Stomach smooth muscle (tissue), 2 donors: ENCODE measurements around the gene FLNC.

ENCODE experiments used
- H3K27ac ChIP-seq: one replicate; pipeline ENCODE4 v1.7.0; 2013; ENCODE audit warnings: mild to moderate bottlenecking, low read length, inconsistent platforms
- H3K27me3 ChIP-seq, 2 donors: one replicate each; pipeline ENCODE4 v1.7.0; 2013; ENCODE audit warnings: low read length in 2 of 2; ENCODE audit not compliant: insufficient read depth in 2 of 2, control insufficient read depth in 1 of 2
- H3K36me3 ChIP-seq, 2 donors: one replicate each; pipeline ENCODE4 v1.7.0; 2013; ENCODE audit warnings: low read length in 2 of 2; ENCODE audit not compliant: control insufficient read depth in 2 of 2, insufficient read depth in 2 of 2
- H3K4me1 ChIP-seq: one replicate; pipeline ENCODE4 v1.7.0; 2013; ENCODE audit warnings: low read length; ENCODE audit not compliant: control insufficient read depth, insufficient read depth
- H3K4me3 ChIP-seq, 2 donors: one replicate each; pipeline ENCODE4 v1.7.0; 2013; ENCODE audit warnings: low read length in 2 of 2
- H3K9ac ChIP-seq, 2 donors: one replicate each; pipeline ENCODE4 v1.7.0; 2013; ENCODE audit warnings: low read length in 2 of 2, mild to moderate bottlenecking in 1 of 2
- H3K9me3 ChIP-seq, 2 donors: one replicate each; pipeline ENCODE4 v1.7.0; 2013; ENCODE audit warnings: low read length in 2 of 2; ENCODE audit not compliant: control insufficient read depth in 2 of 2
- donor health status: healthy.
- donor health status: Pancreatic carcinoma.

Gene FLNC

DNA sequence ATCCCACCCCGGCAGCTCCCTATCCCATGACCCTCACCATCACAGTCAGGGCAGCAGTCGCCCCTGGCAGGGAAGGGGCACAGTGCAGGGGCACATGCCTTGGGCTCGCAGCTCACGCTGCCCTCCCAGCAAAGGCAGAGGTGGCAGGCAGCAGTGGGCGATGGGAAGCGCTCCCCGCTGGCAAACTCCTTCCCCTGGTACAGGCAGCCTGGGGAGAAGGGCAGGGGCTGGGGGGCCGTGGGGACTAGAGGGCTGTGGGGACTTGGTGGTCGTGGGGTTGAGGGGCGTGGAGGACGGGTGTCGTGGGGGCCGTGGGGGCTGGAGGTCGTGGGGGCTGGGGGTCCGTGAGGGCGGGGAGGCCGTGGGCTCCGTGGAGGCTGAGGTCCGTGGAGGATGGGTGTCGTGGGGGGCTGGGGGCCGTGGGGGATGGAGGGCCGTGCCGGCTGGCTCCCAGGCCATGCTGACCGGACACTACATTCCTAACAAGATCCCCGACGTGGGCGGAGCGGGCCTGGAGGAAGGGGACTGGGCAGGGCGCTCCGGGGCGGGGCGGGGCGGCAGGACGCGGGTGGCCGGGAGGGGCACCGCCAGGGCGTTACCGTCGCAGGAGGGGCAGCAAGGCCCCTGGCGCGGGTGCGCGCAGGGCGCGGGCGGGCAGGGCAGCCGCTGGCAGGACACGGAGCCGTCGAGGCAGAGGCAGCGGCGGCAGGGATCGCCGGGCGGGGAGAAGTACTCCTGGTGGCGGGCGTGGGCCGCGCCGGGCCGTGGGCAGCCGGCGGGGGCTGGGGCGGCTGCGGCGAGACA lies 60.3 kb downstream of the FLNC start:
- H3K9me3 ChIP-seq = no peaks in the 10 kb centered on the region
- H3K36me3 ChIP-seq = no peaks in the 10 kb centered on the region
- no peak overlapping the region for H3K9ac ChIP-seq
- H3K27ac ChIP-seq = no peak overlapping the region
- H3K27me3 ChIP-seq = peaks cover 12 to 22% of the 10 kb centered on the region in 2 donors
- no peaks in the 10 kb centered on the region for H3K4me1 ChIP-seq
- H3K4me3 ChIP-seq = peak overlapping the region in 1 of 2 donors; percentile 44

DNA sequence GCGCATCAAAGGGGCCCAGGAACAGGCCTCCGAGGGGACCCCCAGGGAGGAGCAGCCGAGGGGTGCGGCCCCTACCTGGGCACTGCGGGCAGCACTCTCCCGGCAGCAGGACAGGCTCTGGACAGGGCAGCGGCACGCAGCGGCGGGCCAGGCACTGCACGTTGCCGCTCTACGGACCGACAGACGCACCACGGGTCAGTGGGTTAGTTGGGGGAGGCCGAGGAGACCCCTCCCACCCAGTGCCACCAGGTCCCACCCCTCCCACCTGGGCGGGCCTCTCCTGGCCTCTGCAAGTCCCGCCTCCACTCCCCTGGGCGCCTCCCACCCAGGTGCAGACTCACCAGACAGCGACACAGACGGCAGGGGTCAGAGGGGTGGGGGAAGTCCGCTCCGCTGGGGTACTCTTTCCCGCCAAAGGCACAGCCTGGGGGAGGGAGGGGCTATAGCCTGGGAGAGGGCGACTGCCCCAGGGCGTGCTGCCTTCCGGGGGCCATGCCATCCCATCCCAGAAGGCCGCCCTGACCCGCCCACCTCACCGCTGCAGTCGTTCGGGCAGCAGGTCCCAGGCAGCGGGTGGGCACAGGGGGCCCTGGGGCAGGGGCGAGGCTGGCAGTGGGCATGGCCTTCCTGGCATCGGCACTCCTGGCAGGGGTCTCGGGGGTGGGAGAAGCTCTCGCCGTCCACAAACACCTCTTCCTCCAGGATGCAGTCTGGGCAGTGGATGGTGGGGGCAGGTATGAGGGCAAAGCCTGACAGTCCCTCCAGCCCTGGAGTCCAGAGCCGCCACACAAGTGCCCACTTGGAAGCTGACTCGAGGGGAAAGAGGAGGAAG lies 61.1 kb downstream of the FLNC start:
- H3K27ac ChIP-seq = no peak overlapping the region
- H3K9ac ChIP-seq = no peak overlapping the region
- H3K4me3 ChIP-seq = peak overlapping the region in 1 of 2 donors; percentile 44
- H3K27me3 ChIP-seq = peaks cover 12 to 22% of the 10 kb centered on the region in 2 donors
- H3K36me3 ChIP-seq = no peaks in the 10 kb centered on the region
- H3K4me1 ChIP-seq = no peaks in the 10 kb centered on the region
- no peaks in the 10 kb centered on the region for H3K9me3 ChIP-seq

- H3K9ac ChIP-seq = no peak overlapping the region
- no peaks in the 10 kb centered on the region for H3K36me3 ChIP-seq
- no peak overlapping the region for H3K4me3 ChIP-seq
- no peaks in the 10 kb centered on the region for H3K9me3 ChIP-seq
- no peak overlapping the region for H3K27ac ChIP-seq
- no peaks in the 10 kb centered on the region for H3K4me1 ChIP-seq
- H3K27me3 ChIP-seq = peaks cover 12 to 22% of the 10 kb centered on the region in 2 donors
These were observed 61.7 kb downstream of the FLNC start for GRCh38 chr7:128891942-128892269.

GRCh38 chr7:128892521-128893250 lies 62.5 kb downstream of the FLNC start:
- Histone ChIP-seq H3K4me3 (no peak overlapping the region), H3K27me3 (peaks cover 12 to 18% of the 10 kb centered on the region in 2 donors), H3K27ac (no peak overlapping the region), H3K9me3 (no peaks in the 10 kb centered on the region), H3K36me3 (no peaks in the 10 kb centered on the region), H3K4me1 (no peaks in the 10 kb centered on the region), H3K9ac (no peak overlapping the region)

GRCh38 chr7:128893251-128894100 lies 63.3 kb downstream of the FLNC start:
- Histone ChIP-seq H3K27ac (no peak overlapping the region), H3K9ac (no peak overlapping the region), H3K27me3 (peaks cover 12 to 18% of the 10 kb centered on the region in 2 donors), H3K9me3 (no peaks in the 10 kb centered on the region), H3K4me3 (no peak overlapping the region), H3K4me1 (no peaks in the 10 kb centered on the region), H3K36me3 (no peaks in the 10 kb centered on the region)

DNA sequence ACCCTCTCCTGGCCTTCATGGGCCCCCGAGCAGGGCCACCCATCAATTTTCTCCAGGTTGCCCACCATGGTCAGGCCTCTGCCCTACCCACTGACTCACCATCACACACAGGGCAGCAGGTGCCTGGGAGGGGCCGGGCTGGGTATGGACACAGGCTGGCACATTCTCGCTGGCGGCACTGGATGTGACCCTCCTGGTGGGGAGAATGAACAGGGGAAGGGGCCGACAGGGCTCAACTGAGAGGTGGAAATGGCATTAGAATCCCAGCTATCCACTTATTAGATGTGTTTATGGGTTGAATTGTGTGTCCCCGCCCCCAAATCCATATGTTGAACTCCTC lies 63.9 kb downstream of the FLNC start:
- no peaks in the 10 kb centered on the region for H3K4me1 ChIP-seq
- no peak overlapping the region for H3K9ac ChIP-seq
- peaks cover 12 to 18% of the 10 kb centered on the region in 2 donors for H3K27me3 ChIP-seq
- H3K36me3 ChIP-seq = no peaks in the 10 kb centered on the region
- H3K9me3 ChIP-seq = no peaks in the 10 kb centered on the region
- no peak overlapping the region for H3K4me3 ChIP-seq
- no peak overlapping the region for H3K27ac ChIP-seq

DNA sequence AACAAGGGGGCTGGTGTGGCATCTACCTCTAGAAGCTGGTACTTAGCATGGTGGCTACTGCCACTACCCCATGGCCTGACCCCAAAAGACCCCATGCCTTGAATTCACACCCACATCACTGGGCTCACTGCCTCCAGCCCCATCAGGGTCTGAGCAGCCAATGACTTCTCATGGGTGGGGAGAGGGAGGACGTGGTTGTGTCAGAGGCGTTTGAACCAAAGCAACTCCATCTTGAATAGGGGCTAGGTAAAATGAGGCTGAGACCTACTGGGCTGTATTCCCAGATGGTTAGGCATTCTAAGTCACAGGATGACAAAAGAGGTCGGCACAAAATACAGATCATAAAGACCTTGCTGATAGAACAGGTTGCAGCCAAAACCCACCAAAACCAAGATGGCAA lies 65.1 kb downstream of the FLNC start:
- no peak overlapping the region for H3K4me3 ChIP-seq
- H3K27me3 ChIP-seq = peaks cover 10 to 14% of the 10 kb centered on the region in 2 donors
- no peaks in the 10 kb centered on the region for H3K36me3 ChIP-seq
- H3K9ac ChIP-seq = no peak overlapping the region
- H3K9me3 ChIP-seq = no peaks in the 10 kb centered on the region
- H3K27ac ChIP-seq = no peak overlapping the region
- no peaks in the 10 kb centered on the region for H3K4me1 ChIP-seq

GRCh38 chr7:128899392-128899791 lies 69.2 kb downstream of the FLNC start:
- Histone ChIP-seq H3K27ac (no peak overlapping the region), H3K36me3 (no peaks in the 10 kb centered on the region), H3K9me3 (no peaks in the 10 kb centered on the region), H3K4me3 (no peak overlapping the region), H3K9ac (no peak overlapping the region), H3K27me3 (no peaks in the 10 kb centered on the region), H3K4me1 (no peaks in the 10 kb centered on the region)

DNA sequence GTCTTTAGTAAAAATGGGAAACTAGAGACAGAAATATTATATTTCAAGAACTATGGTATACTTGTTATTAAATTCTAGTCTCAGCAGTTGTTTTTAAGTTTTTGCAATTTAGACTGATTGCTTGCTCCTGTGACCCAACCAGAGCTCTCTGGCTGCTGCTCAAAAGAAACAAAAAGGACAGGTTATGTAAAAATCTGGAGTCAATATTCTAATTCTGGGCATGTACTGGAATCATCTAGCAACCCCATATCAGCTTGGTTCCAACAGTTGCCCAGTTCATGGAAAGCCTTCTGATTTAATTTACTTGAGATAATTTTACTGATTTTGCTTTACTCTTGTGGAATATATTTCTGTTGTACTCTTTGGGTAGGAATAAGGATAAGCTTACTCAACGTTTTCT lies 70.0 kb downstream of the FLNC start:
- Histone ChIP-seq H3K4me1 (no peaks in the 10 kb centered on the region), H3K36me3 (no peaks in the 10 kb centered on the region), H3K9me3 (no peaks in the 10 kb centered on the region), H3K27ac (no peak overlapping the region), H3K4me3 (no peak overlapping the region), H3K9ac (no peak overlapping the region), H3K27me3 (no peaks in the 10 kb centered on the region)
